Measurements from ENCODE around the gene EFCAB12.

DNA sequence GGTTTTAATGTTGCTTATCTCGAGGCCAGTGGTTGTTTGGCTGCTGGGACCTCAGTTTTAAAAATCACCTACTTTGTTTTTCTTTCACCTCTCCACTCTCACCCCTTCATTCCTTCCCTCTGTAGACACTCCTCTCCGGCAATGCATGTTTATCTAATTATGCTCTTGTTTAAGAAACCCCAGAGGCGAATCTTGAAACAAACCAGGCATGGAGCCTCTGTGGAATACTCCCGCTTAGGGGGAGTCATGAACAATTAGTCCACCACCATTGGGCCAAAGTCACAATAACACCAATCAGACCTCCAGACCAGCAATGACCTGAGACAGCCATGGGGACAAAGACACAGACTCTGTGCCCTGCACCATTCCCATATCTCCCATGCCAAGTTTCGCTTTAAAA is 53.3 kb downstream of the EFCAB12 start:
- TF ChIP-seq, protein P1, sequence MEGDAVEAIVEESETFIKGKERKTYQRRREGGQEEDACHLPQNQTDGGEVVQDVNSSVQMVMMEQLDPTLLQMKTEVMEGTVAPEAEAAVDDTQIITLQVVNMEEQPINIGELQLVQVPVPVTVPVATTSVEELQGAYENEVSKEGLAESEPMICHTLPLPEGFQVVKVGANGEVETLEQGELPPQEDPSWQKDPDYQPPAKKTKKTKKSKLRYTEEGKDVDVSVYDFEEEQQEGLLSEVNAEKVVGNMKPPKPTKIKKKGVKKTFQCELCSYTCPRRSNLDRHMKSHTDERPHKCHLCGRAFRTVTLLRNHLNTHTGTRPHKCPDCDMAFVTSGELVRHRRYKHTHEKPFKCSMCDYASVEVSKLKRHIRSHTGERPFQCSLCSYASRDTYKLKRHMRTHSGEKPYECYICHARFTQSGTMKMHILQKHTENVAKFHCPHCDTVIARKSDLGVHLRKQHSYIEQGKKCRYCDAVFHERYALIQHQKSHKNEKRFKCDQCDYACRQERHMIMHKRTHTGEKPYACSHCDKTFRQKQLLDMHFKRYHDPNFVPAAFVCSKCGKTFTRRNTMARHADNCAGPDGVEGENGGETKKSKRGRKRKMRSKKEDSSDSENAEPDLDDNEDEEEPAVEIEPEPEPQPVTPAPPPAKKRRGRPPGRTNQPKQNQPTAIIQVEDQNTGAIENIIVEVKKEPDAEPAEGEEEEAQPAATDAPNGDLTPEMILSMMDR (IDR thresholded peaks at IDR 0.05) = no peak
- no peak for TF ChIP-seq POLR2A (IDR thresholded peaks at IDR 0.05)

Data from Peyer's patch (tissue), 4 donors.